Tibial artery (tissue), 4 donors: ENCODE measurements around the gene CHRD.

Experiments used
- DNase-seq, 2 donors: peaks; one replicate each; pipeline ENCODE4 v3.0.0-alpha.2; 2019
- H3K27ac ChIP-seq, 2 donors: fragments of 200-600 bp; sonication (generic) in 1 of 2; 1 replicate in 1 of 2; 2 replicates in 1 of 2; pipeline ENCODE4 v1.5.1; 2018 to 2019; ENCODE audit warnings: mild to moderate bottlenecking in 1 of 2
- H3K27me3 ChIP-seq, 2 donors: fragments of 200-600 bp; sonication (generic) in 1 of 2; one replicate each; pipeline versions ENCODE4 v1.5.1 to v1.6.0; 2016 to 2019
- H3K36me3 ChIP-seq, 3 donors: fragments of 200-600 bp; sonication (generic) in 2 of 3; one replicate each; pipeline ENCODE4 v1.5.1; 2016 to 2019; ENCODE audit warnings: mild to moderate bottlenecking in 2 of 3
- H3K4me1 ChIP-seq, 4 donors: fragments of 200-600 bp; sonication (generic) in 2 of 4; 1 replicate in 3 of 4; 2 replicates in 1 of 4; pipeline ENCODE4 v1.5.1; 2016 to 2019
- H3K4me3 ChIP-seq, 2 donors: fragments of 200-600 bp; sonication (generic) in 1 of 2; 1 replicate in 1 of 2; 2 replicates in 1 of 2; pipeline ENCODE4 v1.5.1; 2018 to 2019; ENCODE audit warnings: mild to moderate bottlenecking in 2 of 2
- H3K9me3 ChIP-seq, 3 donors: fragments of 200-600 bp; sonication (generic) in 1 of 3; one replicate each; pipeline ENCODE4 v1.5.1; 2016 to 2019
- CTCF ChIP-seq, 2 experiments: fragments of 200-600 bp in 1 of 2; fragments of 450-650 bp in 1 of 2; IDR thresholded peaks; one replicate each; pipeline ENCODE4 v1.5.1; 2017 to 2019; ENCODE audit warnings: antibody characterized with exemption in 2 of 2, mild to moderate bottlenecking in 1 of 2, moderate library complexity in 1 of 2
- intact Hi-C: fragments of 100-400 bp; cut with DNase I; formaldehyde crosslinking; loops from one replicate; pipeline ENCODE4 v1.15.0; 2023; ENCODE audit warnings: low total_unique reads

CHRD gene

GRCh38 chr3:184349563-184350470, 30.0 kb upstream of the CHRD start:
- Histone ChIP-seq H3K9me3 (no peaks in the 10 kb centered on the region), H3K27me3 (no peaks in the 10 kb centered on the region), H3K27ac (no peak overlapping the region), H3K4me1 (peaks cover 0 to 17% (median 0%) of the 10 kb centered on the region in 4 donors), H3K36me3 (peaks cover 4 to 28% (median 5%) of the 10 kb centered on the region in 3 donors), H3K4me3 (no peak overlapping the region)
- intact Hi-C loops: no loop called here
- DNase-seq: no peak
- TF ChIP-seq CTCF (IDR thresholded peaks at IDR 0.05): no peak

GRCh38 chr3:184350618-184351017, 29.2 kb upstream of the CHRD start:
- DNase-seq: no peak
- Histone ChIP-seq H3K9me3 (no peaks in the 10 kb centered on the region), H3K27me3 (no peaks in the 10 kb centered on the region), H3K36me3 (peaks cover 0 to 28% (median 7%) of the 10 kb centered on the region in 3 donors), H3K4me1 (peaks cover 0 to 10% (median 0%) of the 10 kb centered on the region in 4 donors), H3K27ac (no peak overlapping the region), H3K4me3 (no peak overlapping the region)
- intact Hi-C loops: no loop called here
- no peak for TF ChIP-seq CTCF (IDR thresholded peaks at IDR 0.05)

- no peak overlapping the region for H3K27ac ChIP-seq
- H3K4me1 ChIP-seq: peaks cover 0 to 9% (median 0%) of the 10 kb centered on the region in 4 donors
- intact Hi-C loops: no loop called here
- no peaks in the 10 kb centered on the region for H3K9me3 ChIP-seq
- DNase-seq: no peak
- H3K36me3 ChIP-seq: peaks cover 0 to 27% (median 7%) of the 10 kb centered on the region in 3 donors
- no peak for TF ChIP-seq CTCF (IDR thresholded peaks at IDR 0.05)
- no peak overlapping the region for H3K4me3 ChIP-seq
- no peaks in the 10 kb centered on the region for H3K27me3 ChIP-seq
Measured at GRCh38 chr3:184351511-184352148, 28.2 kb upstream of the CHRD start.

GRCh38 chr3:184352149-184352785, 27.6 kb upstream of the CHRD start:
- Histone ChIP-seq H3K36me3 (peaks cover 0 to 32% (median 7%) of the 10 kb centered on the region in 3 donors), H3K27me3 (no peaks in the 10 kb centered on the region), H3K9me3 (no peaks in the 10 kb centered on the region), H3K4me1 (peaks cover 0 to 9% (median 0%) of the 10 kb centered on the region in 4 donors), H3K27ac (no peak overlapping the region), H3K4me3 (no peak overlapping the region)
- no peak for DNase-seq
- no peak for TF ChIP-seq CTCF (IDR thresholded peaks at IDR 0.05)
- intact Hi-C loops: no loop called here

GRCh38 chr3:184352897-184353545, 26.8 kb upstream of the CHRD start:
- H3K9me3 ChIP-seq: no peaks in the 10 kb centered on the region
- H3K27ac ChIP-seq: no peak overlapping the region
- no peaks in the 10 kb centered on the region for H3K27me3 ChIP-seq
- H3K4me3 ChIP-seq: no peak overlapping the region
- H3K4me1 ChIP-seq: peaks cover 0 to 9% (median 0%) of the 10 kb centered on the region in 4 donors
- H3K36me3 ChIP-seq: peaks cover 0 to 40% (median 7%) of the 10 kb centered on the region in 3 donors
- no peak for DNase-seq
- TF ChIP-seq CTCF (IDR thresholded peaks at IDR 0.05): no peak
- intact Hi-C loops: no loop called here
